ENCODE results near the gene MYH10. TPM values are rescaled to one million over a fixed set of nuclear protein-coding genes. Genes with fewer than 3 reads are reported as not detected.
A peak's percentile ranks its signal among the peaks of the same experiment; 100 is the strongest.

The MYH10 gene
- total RNA-seq, 1 donor from 2014 or later, result 83.3 TPM

DNA sequence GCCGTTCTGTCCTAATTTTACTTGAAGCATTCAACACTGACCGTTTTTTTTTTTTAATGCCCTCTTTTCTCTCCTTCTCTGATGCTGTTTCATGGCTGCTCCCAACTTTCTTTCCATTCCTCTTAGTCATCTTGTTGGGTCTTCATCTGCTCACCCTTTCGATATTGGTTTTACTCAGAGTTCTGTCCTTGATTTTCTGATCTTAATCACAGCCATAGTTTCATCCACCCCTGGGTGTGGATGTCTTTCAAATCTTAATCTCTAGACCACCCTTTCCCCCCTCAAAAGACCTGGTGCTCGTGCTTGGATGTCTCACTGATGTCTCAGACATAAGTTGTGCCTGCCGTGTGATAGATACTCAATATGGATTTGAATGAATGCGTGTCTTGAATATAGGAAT, 172.4 kb downstream of the MYH10 start:
- no peaks in the 10 kb centered on the region for H3K27me3 ChIP-seq (ENCODE audit: low read depth)
- intact Hi-C loops (cut with DNase I), result no loop called here
- DNase-seq (no peak), ATAC-seq (no peak)
- H3K27ac ChIP-seq, result no peak overlapping the region
- H3K9me3 ChIP-seq, result no peaks in the 10 kb centered on the region
- TF ChIP-seq, protein P1, sequence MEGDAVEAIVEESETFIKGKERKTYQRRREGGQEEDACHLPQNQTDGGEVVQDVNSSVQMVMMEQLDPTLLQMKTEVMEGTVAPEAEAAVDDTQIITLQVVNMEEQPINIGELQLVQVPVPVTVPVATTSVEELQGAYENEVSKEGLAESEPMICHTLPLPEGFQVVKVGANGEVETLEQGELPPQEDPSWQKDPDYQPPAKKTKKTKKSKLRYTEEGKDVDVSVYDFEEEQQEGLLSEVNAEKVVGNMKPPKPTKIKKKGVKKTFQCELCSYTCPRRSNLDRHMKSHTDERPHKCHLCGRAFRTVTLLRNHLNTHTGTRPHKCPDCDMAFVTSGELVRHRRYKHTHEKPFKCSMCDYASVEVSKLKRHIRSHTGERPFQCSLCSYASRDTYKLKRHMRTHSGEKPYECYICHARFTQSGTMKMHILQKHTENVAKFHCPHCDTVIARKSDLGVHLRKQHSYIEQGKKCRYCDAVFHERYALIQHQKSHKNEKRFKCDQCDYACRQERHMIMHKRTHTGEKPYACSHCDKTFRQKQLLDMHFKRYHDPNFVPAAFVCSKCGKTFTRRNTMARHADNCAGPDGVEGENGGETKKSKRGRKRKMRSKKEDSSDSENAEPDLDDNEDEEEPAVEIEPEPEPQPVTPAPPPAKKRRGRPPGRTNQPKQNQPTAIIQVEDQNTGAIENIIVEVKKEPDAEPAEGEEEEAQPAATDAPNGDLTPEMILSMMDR (IDR thresholded peaks at IDR 0.05), result no peak
- H3K4me3 ChIP-seq, result no peak overlapping the region
- peaks cover 100% of the 10 kb centered on the region for H3K36me3 ChIP-seq
- H3K4me1 ChIP-seq, result no peaks in the 10 kb centered on the region

DNA sequence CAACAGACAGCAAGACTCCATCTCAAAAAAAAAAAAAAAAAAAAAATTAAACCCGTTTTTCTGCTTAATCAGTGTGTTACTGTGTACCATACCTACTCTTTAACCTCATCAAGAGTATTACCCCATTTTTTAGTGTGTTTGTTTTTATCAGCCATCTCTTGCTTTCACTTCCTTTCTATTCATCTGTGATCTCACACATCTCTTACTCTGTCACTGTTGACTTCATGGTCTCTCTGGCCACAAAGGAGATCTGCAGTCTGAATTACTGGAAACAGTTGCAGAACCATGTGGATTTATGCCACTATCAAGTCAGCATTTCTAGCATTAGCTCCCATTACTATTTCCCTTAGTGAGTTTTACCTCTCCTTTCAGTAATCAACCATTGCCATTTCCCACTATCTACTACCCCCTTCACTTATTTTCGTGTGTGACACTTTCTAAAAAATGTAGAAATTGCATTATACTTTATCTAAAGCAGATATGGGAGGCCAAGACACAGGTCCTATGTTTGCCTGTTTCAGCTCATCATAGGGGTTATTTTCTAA, 174.8 kb downstream of the MYH10 start:
- H3K27ac ChIP-seq, result no peak overlapping the region
- no peaks in the 10 kb centered on the region for H3K4me1 ChIP-seq
- no peaks in the 10 kb centered on the region for H3K27me3 ChIP-seq (ENCODE audit: low read depth)
- intact Hi-C loops (cut with DNase I), result no loop called here
- TF ChIP-seq, protein P1 (IDR thresholded peaks at IDR 0.05), result no peak
- H3K4me3 ChIP-seq, result no peak overlapping the region
- ATAC-seq (no peak), DNase-seq (no peak)
- peaks cover 100% of the 10 kb centered on the region for H3K36me3 ChIP-seq
- no peaks in the 10 kb centered on the region for H3K9me3 ChIP-seq

DNA sequence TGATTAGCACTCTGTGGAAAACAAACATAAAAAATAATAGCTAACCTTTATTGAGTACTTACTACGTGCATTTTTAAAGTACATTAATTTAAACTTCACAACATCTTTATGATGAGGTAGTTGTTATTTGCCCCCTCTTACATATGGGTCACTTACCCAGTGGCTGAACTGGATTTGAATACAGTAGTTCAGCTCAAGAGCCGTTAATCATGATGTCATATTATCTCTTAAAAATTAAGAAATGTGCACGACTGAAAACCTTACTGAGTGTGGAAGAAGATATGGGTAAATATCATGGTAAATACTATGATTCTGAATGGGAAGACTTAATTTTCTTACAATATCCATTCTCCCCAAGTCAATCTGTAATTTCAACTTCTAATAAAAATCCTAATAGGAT, 177.2 kb downstream of the MYH10 start:
- no peaks in the 10 kb centered on the region for H3K4me1 ChIP-seq
- no peaks in the 10 kb centered on the region for H3K9me3 ChIP-seq
- DNase-seq (no peak), ATAC-seq (no peak)
- H3K4me3 ChIP-seq, result no peak overlapping the region
- H3K27me3 ChIP-seq (ENCODE audit: low read depth), result no peaks in the 10 kb centered on the region
- intact Hi-C loops (cut with DNase I), result no loop called here
- TF ChIP-seq, protein P1 (IDR thresholded peaks at IDR 0.05), result no peak
- no peak overlapping the region for H3K27ac ChIP-seq
- H3K36me3 ChIP-seq, result peaks cover 98% of the 10 kb centered on the region

DNA sequence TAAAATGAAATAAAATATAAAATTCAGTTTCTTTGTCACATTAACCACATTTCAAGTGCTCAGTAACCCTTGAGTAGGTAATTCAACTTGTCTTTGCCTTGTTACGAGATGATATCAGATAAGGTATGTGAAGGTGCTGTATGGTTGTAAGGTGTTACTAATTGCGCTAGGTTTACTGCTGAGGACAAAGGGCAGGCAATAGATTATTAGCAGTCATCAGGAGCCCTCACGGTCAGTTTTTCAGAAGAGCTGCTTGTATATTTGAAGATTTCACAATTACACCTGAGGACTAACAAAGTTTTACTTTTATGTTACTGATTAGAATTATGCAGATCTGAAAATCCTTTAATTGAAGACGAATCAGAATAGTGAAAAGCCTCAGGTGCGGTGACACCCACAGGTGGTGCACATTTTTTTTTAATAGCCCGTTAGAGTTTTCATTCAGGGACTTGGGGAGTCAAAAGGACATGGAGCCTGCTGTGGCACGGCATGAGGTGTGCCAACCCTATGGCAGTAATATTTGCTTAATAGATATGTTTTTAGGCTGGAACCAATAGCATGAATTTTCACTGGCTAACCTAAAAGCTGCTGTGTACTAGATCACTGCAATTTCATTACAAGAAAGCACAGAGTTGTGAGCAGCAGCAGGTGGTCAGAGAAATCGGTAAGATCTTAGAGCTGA, 178.5 kb downstream of the MYH10 start:
- H3K4me3 ChIP-seq, result no peak overlapping the region
- intact Hi-C loops (cut with DNase I), result no loop called here
- TF ChIP-seq, protein P1 (IDR thresholded peaks at IDR 0.05), result no peak
- peaks cover 98% of the 10 kb centered on the region for H3K36me3 ChIP-seq
- ATAC-seq (no peak), DNase-seq (no peak)
- H3K27me3 ChIP-seq (ENCODE audit: low read depth), result no peaks in the 10 kb centered on the region
- H3K9me3 ChIP-seq, result no peaks in the 10 kb centered on the region
- no peaks in the 10 kb centered on the region for H3K4me1 ChIP-seq
- H3K27ac ChIP-seq, result no peak overlapping the region

DNA sequence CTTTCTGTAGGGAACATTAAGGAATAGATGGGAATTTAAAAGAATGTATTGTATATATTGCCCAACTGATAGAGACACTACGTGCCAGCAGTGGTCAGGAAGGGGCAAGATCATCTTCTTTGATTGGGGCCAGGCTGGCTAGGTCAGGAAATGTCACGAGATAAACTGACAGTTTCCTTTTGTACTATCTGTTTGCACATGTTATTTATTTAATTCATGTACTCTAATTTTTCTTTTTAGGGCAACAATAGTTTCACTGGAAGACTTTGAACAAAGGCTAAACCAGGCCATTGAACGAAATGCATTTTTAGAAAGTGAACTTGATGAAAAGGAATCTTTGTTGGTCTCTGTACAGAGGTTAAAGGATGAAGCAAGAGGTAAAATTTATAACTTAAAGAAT, 182.2 kb downstream of the MYH10 start:
- no peaks in the 10 kb centered on the region for H3K27me3 ChIP-seq (ENCODE audit: low read depth)
- intact Hi-C loops (cut with DNase I), result no loop called here
- ATAC-seq (no peak), DNase-seq (no peak)
- H3K27ac ChIP-seq, result peak overlapping the region; percentile 54
- no peak overlapping the region for H3K4me3 ChIP-seq
- H3K36me3 ChIP-seq, result peaks cover 98% of the 10 kb centered on the region
- no peaks in the 10 kb centered on the region for H3K9me3 ChIP-seq
- TF ChIP-seq, protein P1 (IDR thresholded peaks at IDR 0.05), result no peak
- H3K4me1 ChIP-seq, result peaks cover 26% of the 10 kb centered on the region

Measured in lower lobe of right lung (tissue), 2 donors.